CD4-positive, alpha-beta T cell treated with Interleukin-1 beta for 1 hour (primary cell): ENCODE data around the gene MAB21L4.

ENCODE experiments used
- DNase-seq, 2 donors: peaks; one replicate each; pipeline ENCODE4 v3.0.0-alpha.2; 2020 to 2022

The MAB21L4 gene

GRCh38 chr2:240909216-240909974, 13.4 kb upstream of the MAB21L4 start:
- DNase-seq = no peak

GRCh38 chr2:240906911-240907590, 11.1 kb upstream of the MAB21L4 start:
- no peak for DNase-seq

GRCh38 chr2:240906141-240906910, 10.4 kb upstream of the MAB21L4 start, which contains the start of gene CROCC2:
TSS of gene CROCC2 (plus strand) at chr2:240906336. CDS start at chr2:240906514, 178 bp downstream.
- DNase-seq = no peak

- no peak for DNase-seq
These were observed 9.3 kb upstream of the MAB21L4 start for GRCh38 chr2:240905176-240905781.

- no peak for DNase-seq
These were observed 8.5 kb upstream of the MAB21L4 start for GRCh38 chr2:240904216-240905175.

GRCh38 chr2:240903191-240904060, 7.5 kb upstream of the MAB21L4 start:
- DNase-seq = no peak

- no peak for DNase-seq
These were observed 6.7 kb upstream of the MAB21L4 start for GRCh38 chr2:240902615-240903041.

- no peak for DNase-seq
These were observed 6.1 kb upstream of the MAB21L4 start for GRCh38 chr2:240901986-240902614.

GRCh38 chr2:240900141-240900860, 4.3 kb upstream of the MAB21L4 start:
- no peak for DNase-seq

- no peak for DNase-seq
These were observed 3.5 kb upstream of the MAB21L4 start for GRCh38 chr2:240899468-240899865.

- no peak for DNase-seq
These were observed 2.9 kb upstream of the MAB21L4 start for GRCh38 chr2:240898731-240899467.

GRCh38 chr2:240898108-240898730, 2.3 kb upstream of the MAB21L4 start:
- DNase-seq = no peak

- no peak for DNase-seq
These were observed 1.1 kb upstream of the MAB21L4 start for GRCh38 chr2:240896871-240897692.

GRCh38 chr2:240896394-240896793, 438 bp upstream of the MAB21L4 start:
- no peak for DNase-seq

GRCh38 chr2:240894836-240895558, 959 bp downstream of the MAB21L4 start:
- DNase-seq = no peak

- DNase-seq = no peak
These were observed 1.9 kb downstream of the MAB21L4 start for GRCh38 chr2:240894006-240894405.

GRCh38 chr2:240893363-240893844, 2.6 kb downstream of the MAB21L4 start:
- DNase-seq = peak in 1 of 2 donors; percentile 4
